Cerebellar nuclear complex (tissue), 1 donor: ENCODE results near the gene EPHB2.

ENCODE experiments used
- DNase-seq, 2 experiments: peaks; one replicate each; lab custom pipeline; 2025; lab: John Stamatoyannopoulos, UW

EPHB2 gene

DNA sequence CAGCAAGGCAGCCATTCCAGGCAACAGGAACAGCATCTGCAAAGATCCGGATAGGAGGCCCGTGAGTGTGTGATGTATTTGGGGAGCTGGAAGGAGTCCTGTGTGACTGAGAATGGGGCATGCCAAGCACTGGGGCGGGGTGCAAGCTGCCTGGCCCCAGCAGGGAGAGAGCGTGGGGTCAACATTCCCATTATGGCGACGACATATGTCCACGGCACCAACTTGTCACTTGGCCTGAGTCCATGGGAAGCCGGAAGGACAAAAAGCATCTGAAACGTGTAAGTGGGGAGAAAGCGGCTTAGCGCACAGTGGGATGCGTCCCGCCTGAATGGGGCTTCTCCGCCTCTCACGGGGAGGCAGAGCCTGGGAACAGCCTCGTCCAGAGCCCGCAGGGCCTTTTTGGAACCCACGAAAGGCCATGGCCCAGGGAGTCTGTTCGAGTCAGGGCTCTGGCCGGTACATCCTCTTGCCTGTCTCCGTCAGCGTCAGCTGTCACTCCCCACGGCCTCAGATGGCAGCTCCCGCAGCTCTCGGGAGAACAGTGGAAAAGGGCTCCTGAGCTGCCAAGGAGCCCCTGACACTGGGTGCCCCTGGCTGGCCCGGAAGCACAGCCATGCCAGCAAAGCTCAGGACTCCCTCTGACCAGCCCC, 12.4 kb downstream of the EPHB2 start:
- no peak for DNase-seq

DNA sequence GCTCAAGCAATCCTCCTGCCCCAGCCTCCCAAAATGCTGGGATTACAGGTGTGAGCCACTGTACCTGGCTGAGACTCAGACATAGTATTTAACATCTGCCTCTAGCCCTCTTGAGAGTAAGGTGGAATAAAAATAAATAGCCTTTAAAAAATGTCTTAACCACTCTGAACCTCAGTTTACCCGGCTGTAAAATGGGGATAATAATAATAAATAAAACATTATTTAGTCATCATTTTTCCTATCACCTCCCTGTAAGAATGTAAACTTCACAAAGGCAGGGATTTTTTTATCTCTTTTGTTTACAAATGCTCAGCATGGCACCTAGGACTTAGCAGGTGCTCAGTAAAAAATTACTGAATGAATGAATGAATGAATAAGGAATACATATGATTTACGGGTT, 17.2 kb downstream of the EPHB2 start:
- DNase-seq: no peak

DNA sequence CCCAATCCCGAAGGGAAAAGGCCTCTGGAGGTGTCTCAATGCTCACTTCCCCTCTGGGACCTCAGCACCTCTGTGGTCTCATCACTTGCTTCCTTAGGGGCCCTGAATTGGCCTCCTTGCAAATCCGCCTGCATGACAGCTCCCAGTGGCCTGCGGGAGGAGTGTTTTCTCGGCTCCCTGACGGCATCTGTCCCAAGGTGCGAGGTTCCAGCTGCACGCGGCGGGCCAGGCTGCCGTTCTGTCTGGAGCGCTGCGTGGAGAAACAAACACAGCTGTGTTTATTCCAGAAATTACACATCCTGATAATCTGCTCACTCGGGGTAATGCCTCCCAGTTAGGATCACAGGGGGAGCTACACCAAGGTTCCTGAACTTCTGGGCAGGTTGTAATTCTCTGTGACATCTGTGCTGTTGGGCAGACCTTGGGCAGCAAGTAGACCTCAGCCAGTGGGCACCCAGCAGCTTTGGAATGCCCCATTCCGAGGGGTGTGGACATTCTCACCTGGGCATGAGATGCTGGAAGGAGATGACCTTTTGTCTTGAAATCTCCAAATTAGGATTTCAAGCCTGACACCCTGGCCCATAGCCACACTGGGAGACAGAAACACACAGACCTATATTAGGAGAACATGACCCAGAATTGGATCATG, 18.2 kb downstream of the EPHB2 start:
- no peak for DNase-seq

DNA sequence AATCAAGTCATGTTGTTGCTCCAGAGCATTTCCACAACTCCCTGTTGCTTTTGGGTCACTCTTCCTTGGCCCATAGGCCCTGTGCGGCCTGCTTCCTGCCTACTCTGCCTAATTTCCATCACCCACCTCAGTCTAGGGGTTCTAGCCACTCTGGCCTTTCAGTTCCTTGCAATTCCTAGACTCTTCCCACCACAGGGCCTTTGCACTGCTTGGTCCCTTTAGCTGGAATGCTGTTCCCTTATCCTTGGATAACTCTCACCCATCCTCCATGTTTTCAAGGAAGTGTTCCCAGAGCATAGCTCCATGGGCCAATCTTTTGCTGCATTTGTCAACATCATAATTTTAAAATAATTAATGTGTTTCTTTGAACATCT, 18.7 kb downstream of the EPHB2 start:
- DNase-seq: no peak

DNA sequence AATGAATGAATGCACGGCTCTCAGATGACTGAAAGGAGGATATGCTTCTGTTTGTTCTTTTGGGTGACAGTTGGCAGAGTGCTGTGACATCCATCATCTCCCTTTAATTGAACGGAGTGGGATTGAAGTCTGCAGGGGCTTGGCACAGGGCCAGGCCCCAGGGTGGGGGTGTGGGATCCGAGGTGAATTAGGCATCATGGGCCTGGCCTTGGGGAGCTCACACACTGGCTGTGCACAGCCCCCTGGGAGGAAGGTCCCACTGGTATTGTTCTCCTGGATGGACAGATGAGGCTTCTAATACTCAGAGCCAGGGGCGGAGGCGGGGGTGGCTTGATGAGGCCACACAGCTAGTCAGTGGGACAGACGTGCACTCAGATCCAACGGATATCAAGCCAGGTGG, 19.3 kb downstream of the EPHB2 start:
- DNase-seq: no peak

DNA sequence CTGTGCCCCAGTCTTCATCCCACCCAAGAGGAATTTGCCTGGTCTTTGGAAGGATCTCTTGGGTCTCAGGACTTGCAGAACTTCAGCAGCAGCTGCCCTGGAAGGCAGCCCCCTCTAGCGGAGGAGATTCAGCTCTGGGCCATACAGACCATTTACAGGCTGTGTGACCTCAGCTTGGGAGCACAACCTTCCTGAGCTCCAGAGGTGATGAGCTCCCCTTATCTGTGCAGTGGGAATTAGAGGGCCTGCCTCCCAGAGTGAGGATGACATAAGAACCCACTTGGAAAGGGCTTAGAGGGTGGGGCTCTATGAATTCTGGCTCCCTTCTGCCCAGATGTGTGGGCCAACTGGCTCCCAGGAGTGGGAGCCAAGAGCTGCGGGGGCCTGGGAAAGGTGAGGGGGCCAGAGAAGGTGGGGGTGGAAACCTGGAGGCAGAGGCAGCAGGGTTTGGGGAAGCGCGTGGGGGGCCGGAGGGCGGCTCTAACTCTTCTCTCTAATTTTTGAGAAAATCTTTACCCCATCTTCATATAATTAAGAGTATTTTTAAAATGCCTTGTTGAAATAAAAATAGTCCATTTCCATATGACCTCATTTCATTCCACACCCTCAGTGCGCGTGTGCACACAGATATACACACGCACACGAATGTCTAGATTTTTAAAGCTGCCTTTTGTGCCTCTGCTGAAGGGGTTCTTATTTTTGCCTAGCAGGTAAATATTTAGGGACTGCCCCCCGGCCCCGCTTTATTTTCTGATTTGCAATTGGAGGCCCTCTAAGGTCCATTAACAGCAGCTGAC, 21.5 kb downstream of the EPHB2 start:
- DNase-seq: no peak

DNA sequence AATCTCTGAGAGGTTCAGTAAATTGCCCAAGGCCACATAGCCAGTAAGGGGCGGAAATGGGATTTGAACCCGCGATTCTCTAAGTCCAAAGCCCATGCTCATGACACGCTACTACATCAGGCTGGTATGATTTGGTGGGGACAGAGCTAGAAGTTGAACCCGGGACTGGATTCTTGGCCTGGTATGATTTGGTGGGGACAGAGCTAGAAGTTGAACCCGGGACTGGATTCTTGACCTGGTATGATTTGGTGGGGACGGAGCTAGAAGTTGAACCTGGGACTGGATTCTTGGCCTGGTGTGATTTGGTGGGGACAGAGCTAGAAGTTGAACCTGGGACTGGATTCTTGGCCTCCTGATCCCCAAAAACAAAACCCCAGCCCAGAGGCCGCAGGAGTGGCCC, 23.0 kb downstream of the EPHB2 start:
- DNase-seq: no peak

DNA sequence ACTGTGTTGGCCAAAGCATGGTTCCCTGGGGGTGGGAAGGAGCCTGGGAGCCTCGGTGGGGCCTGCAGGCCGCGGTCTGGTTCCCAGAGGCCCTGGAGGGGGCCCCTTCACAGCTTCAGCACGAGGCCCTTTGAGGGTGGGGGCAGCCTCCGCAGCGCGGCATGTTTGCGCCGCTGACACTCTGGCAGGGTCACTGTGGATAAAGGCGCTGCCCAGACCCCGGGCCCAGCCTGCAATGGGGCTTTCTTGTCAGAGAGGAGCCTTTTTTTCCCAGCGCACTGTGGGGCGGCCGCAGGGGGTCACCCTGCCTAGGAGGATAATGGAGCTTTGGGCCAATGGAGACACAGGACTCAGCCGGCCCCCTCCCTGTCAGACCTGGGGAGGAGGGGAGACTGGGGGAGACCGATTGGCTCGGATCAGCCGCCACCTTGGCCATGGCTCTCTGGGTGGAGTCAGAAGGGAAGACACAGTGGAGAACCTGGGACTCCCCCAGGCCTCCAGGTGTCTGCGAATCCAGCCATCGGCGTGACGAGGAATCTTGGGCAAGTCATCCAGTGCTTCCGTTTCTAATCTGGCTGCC, 26.0 kb downstream of the EPHB2 start:
- no peak for DNase-seq

DNA sequence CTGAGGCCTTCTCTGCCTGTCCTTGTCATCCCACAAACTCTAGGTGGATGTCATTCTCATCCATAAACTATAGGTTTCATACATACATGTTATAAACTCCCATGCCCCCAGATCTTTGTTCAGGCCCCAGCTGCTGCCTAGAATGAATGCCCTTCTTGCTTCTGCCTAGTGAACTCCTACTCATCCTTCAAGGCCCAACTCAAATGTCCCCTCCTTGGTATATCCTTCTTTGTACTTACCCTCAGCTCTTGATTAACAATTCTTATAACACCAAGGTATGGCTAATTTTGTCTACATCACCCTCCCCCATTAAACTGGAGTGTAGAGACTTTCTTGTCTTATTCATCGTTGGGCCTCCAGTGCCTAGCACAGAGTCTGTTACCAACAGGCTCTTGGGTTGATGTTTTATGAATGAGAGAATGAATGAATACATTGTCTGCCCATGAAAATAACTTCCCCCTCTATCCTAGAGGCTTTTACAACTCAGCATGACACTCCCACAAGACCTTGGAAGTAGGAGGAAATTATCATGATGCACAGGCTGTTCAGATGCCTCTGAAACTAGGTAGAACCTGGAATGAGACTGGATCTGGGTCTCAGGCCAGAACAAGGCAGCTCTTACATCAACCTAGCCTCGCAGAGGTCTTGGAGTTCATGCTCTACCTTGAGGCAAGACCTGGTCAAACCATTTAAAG, 26.9 kb downstream of the EPHB2 start:
- DNase-seq: no peak

DNA sequence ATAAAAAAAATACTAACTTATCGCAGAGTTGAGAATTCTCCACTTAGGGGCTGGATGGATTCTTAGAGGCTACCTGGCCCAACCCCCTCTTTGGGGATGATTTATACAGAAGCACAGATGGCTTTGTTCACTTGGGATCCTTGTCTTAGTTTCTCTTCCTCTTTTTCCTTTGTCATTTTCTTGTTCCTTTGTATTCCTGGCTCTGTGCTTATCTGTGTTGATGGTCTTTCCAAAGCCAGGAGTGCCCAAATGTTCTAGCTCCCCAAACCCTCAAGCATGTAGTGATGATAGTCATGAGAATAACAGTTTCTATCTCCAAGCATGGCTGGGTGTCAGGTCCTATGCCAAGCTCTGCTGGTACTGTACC, 27.4 kb downstream of the EPHB2 start:
- DNase-seq: no peak

DNA sequence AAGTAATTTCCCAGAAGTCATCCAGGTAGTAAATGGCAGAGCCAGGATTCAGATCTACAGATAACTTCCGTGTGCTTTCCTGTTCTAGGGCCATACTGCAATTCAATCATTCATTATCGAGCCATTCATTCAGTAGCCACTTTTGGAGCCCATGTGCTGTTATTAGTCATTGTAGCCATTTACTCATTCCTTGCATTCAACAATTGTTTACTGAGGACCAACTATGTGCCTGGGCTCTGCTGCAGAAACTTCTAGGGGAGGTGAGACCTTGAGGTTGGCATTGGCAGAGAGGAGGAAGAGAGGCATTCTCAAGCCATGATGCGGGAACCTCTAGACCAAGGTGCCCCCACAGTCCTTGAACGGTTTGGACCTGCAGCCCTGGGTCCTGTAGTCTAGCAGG, 27.9 kb downstream of the EPHB2 start:
- DNase-seq: no peak

DNA sequence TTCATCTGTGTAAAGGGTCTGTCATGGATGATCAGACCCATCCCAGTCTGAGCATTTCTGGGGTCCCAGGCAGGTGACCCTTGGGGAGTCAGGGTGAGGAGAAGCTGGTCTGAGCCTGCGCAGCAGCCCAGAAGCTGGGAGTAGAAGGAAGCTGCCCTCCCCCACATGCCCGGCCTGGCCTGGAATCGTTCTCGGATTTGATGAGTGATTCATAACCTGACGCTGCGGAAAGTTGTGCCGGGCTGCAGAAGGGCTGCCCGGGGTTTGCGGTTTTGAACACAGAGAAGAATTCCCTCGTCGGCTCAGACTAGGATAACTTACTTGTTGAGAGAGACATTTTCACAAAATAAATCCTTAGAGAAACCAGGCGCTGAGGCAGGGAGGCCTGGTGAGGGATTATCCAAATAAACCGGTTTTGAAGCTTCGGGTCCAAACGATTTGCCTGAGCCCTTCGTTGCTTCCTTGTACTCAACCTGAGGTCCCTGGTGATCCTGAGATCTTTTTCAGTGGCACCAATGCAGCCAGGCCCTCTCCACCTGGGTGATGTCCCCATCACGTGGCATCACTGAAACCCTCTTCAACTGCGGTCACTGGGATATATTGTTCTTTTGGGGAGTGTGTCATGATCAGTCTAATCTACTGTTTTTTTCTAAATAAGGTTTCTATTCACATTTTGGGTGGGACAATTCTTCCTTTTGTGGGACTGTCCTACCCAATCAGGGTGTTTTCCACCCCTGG, 29.2 kb downstream of the EPHB2 start:
- DNase-seq: no peak

DNA sequence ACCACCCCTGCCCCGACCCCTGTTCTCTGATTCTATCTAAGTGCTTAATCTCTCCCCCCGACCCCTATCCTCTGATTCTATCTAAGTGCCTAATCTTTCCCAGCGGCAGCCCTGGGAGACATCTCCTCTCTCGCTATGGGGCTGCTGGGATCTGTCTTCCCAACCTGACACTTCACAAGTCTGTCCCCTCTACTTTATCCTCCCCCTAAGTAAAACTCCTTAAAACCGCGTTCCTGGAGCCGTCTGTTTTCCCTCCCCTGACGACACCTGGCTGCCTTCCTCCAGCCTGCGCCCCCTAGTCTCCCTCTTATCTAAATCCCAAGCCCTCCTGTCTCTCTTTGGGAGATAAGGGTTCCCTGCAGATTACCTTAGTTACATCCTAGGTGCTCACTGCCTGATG, 30.5 kb downstream of the EPHB2 start:
- no peak for DNase-seq

DNA sequence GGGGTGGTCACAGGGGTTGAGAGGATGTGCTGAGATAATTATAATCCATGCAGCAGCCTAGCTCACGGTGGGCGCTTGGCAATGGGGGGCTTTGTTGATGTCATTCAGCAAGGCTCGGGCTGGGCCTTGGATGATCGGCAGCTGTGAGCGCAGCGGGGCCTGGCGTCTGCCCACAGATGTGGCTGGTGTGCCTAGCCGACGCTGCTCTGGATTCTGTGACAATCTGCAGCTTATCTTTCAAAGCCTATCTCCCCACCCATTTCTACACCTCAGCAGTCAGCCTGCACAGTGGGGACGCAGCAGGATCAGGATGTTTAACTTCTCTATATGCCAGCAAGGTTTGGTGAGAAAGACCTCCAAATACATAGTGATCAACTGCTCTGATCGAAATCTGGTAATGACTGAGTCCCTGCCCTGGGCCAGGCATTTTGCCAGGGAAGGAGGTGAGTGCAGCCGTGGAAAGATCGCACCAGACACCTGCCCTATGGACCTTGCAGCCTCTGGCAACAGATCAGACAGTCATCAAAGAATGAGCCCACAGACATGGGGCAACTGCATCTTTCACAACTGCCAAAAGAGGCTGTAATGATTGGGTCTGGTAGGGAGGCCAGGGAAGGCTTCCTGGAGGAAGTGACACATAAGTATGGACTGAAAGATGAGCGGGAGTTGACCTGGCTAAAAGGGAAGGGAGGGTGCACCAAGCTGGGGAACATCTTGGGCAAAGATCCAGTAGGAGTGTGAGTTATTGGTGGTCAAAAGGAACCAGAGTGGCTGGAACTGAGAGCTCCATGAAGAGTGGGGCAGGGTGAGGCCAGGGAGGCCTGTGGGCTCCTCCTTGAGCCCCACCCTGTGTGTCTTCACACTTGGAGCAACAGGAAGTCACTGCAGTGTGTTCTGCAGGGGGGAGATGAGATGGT, 35.3 kb downstream of the EPHB2 start:
- no peak for DNase-seq

DNA sequence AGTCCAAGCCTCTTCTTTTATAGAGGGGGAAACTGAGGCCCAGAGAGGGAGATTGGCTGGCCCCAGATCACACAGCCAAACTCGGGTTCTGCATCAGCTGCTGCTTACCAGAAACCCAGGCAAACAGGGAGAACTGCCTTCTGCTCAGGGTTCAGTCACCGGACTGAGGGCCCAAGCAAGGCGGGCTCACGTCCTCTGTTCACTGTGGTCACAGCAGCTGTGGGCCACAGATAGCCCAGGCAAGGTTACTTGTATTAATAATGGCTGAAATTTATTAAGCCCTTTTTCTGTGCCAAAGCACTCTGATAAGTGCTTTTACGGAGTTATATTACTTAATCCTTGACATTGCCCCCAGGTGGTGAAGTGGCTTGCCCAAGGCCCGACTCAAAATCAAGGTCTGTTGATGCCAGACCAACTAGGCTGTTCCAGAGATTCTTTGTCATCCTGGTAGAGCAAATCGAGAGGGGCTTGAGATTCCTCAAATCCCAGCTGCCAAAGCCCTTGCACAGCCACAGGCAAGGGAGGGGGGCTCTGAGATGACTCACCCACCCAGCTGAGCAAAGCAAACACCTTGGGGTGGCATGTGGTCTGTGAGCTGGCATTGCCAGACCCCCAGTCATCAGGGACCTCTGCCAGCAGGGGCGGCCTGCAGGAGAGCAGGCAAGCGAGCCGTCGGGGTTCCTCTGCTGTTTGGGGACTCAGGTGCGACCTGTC, 36.5 kb downstream of the EPHB2 start:
- no peak for DNase-seq

DNA sequence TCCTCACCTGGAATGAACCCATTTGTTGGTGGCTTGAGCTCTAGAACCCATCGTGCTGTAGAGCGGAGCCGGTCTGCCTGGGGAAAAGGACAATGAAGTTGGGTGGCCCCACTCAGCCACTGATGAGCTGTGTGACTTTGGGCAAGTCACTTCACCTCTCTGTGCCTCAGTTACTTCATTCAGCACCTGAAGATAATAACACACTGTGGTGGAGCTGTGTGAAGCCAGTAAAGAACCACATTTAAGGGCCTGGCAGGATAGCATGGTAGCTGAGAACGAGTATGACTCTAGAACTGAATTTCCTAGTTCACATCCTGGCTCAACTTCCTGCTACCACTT, 37.1 kb downstream of the EPHB2 start:
- DNase-seq: no peak

DNA sequence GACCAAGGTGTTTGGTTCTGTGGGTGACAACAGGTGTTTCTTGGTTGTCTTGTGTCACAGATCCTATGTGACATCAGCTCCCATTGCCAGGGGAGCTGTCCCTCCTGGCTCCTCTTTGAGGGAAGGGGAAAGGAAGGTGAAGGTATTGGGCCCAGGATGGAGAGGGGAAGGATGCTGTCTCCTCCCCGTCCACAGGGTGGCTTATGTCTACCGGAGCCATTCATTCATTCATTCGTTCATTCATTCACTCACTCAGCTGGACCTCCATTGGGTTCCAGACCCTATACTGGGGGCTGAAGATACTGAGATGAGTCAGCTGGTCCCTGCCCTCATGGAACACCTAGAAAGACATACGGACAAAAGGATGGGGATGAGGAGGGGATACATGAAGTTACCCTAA, 38.9 kb downstream of the EPHB2 start:
- no peak for DNase-seq

DNA sequence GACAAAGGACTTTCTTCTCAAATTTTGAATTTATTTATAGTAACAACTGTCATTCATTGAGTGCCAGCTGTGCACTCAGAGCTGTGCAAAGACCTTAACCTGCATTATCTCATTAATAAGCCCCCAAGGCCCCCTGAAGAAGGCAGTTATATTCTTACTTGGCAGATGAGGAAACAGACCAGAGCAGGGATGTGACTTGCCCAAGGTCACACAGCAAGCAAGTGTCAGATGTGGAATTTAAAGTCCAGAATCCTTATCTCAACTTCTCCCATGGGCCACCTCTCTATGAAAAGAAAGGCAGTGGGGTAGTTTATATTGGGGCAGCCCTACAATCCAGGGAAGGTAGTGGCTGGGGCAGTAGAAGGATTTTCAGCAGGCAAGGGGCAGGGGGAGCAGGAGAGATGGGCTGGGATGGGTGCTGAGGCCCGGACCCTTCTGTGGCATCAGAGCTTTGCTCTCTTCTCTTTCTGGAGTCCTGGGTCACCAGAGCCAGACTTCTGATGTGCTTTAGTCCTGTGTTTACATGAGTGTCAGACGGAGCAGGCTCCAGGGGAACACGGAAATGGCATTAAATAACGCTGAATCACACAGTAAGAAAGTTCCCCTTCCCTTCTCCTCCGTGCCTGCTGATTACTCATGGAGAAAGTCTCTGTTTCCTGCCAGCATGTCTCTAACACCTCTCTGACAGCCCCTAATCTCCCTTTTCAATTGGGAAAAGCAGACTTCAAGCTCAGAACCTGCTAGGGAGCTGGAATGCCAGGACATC, 39.5 kb downstream of the EPHB2 start:
- no peak for DNase-seq

DNA sequence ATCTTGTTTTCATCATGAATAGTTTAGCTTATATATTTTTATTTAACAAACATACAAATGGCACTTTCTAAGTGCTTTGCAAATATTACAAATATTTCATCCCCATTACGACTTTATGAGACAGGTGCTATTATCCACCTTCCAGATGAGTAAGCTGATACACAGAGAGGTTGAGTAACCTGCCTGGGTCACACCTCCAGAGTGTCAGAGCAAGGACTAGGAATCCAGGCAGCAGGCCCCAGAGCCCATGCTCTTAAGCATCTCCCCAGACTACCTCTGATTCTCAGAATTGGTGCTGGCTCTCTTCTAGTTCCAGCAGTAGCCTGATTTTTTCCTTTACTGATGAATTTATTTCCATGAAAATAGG, 40.0 kb downstream of the EPHB2 start:
- no peak for DNase-seq
